Cardiac fibroblast (primary cell): ENCODE results near the gene NPL.
A peak's percentile ranks its signal among the peaks of the same experiment; 100 is the strongest.

Source experiments
- DNase-seq, 2 donors: peaks; one replicate each; pipeline versions ENCODE4 v3.0.0 to v3.0.0-alpha.2; 2010; ENCODE audit warnings: low read depth in 2 of 2
- H3K4me3 ChIP-seq, 2 donors: replicated peaks in 1 of 2; 1 replicate in 1 of 2; 2 replicates in 1 of 2; pipeline ENCODE4 v1.5.1; 2011; ENCODE audit warnings: low read depth in 2 of 2, low read length in 2 of 2, mild to moderate bottlenecking in 2 of 2, moderate library complexity in 1 of 2
- CTCF ChIP-seq: IDR thresholded peaks from one replicate; pipeline ENCODE4 v1.5.1; 2011; ENCODE audit warnings: low read depth, mild to moderate bottlenecking, low read length, inconsistent platforms

Gene NPL

GRCh38 chr1:182835806-182836205 lies 46.2 kb downstream of the NPL start:
- no peak overlapping the region for H3K4me3 ChIP-seq
- no peak for DNase-seq
- no peak for TF ChIP-seq CTCF

GRCh38 chr1:182839209-182840066 lies 49.9 kb downstream of the NPL start, which contains the start of gene DHX9:
DHX9 (plus strand) TSS chr1:182839347; CDS start chr1:182842567, 3,220 bp downstream.
- H3K4me3 ChIP-seq, result peak within 1 kb of the TSS; percentile 74 to 81
- no peak for TF ChIP-seq CTCF
- peak; percentile 91 to 93 for DNase-seq

GRCh38 chr1:182841368-182841988 lies 51.9 kb downstream of the NPL start:
- DNase-seq, result peak; percentile 18 to 44
- H3K4me3 ChIP-seq, result peak overlapping the region in 1 of 2 donors; percentile 74
- TF ChIP-seq CTCF, result no peak

GRCh38 chr1:182842265-182842664 lies 52.7 kb downstream of the NPL start:
- no peak for DNase-seq
- TF ChIP-seq CTCF, result no peak
- H3K4me3 ChIP-seq, result no peak overlapping the region

- no peak for TF ChIP-seq CTCF
- no peak for DNase-seq
Measured at GRCh38 chr1:182845379-182845778, 55.8 kb downstream of the NPL start.

GRCh38 chr1:182845894-182846293 lies 56.3 kb downstream of the NPL start:
- DNase-seq, result no peak
- H3K4me3 ChIP-seq, result no peak overlapping the region
- no peak for TF ChIP-seq CTCF

More at GRCh38 chr1:182845379-182845778, 55.8 kb downstream of the NPL start:
- H3K4me3 ChIP-seq, result no peak overlapping the region
